Activated CD8-positive, alpha-beta T cell treated with anti-CD3 and anti-CD28 coated beads, Interleukin-2, amount 10 ng/mL, durations not matched to agents 7 days and 5 days (primary cell): ENCODE results near the gene FCMR. TPM values are rescaled to one million over a fixed set of nuclear protein-coding genes. Genes with fewer than 3 reads are reported as not detected.

Source experiments
- ATAC-seq: fragments of 150-1000 bp; cut with Tn5 transposase; one replicate; pipeline ENCODE4 v1.10.0; 2021; ENCODE audit warnings: moderate library complexity
- CTCF ChIA-PET: fragments of 350-600 bp; sonication (Branson Sonifier 250); formaldehyde crosslinking; loops from one replicate; lab custom pipeline; 2021; ENCODE audit warnings: antibody characterized with exemption; lab: Charles Lee
- POLR2A ChIA-PET: fragments of 350-600 bp; sonication (Branson Sonifier 250); formaldehyde crosslinking; loops from one replicate; lab custom pipeline; 2021; ENCODE audit warnings: antibody characterized with exemption; lab: Charles Lee
- DNase-seq: peaks from one replicate; pipeline ENCODE4 v3.0.0-alpha.2; 2020
- H3K27ac Mint-ChIP-seq: one replicate; pipeline ENCODE4 v1.8.0; 2021; ENCODE audit warnings: mild to moderate bottlenecking, mixed read lengths
- H3K27me3 Mint-ChIP-seq: one replicate; pipeline ENCODE4 v1.8.0; 2021; ENCODE audit warnings: low read depth, mixed read lengths
- H3K36me3 Mint-ChIP-seq: one replicate; pipeline ENCODE4 v1.8.0; 2021; ENCODE audit warnings: low read depth, mixed read lengths
- H3K4me1 Mint-ChIP-seq: one replicate; pipeline ENCODE4 v1.8.0; 2021; ENCODE audit warnings: low read depth, mixed read lengths
- H3K4me3 Mint-ChIP-seq: one replicate; pipeline ENCODE4 v1.8.0; 2021; ENCODE audit warnings: mild to moderate bottlenecking, mixed read lengths
- H3K9me3 Mint-ChIP-seq: one replicate; pipeline ENCODE4 v1.8.0; 2022; ENCODE audit warnings: mixed read lengths; ENCODE audit not compliant: insufficient read depth
- total RNA-seq, 2 experiments: library from RNA; stranded (reverse); gene quantifications; one replicate each; pipeline ENCODE4 v1.2.3, GENCODE V29; 2021

FCMR gene
- total RNA-seq, 2 experiments from 2014 or later: 51.5 to 56.8 TPM

DNA sequence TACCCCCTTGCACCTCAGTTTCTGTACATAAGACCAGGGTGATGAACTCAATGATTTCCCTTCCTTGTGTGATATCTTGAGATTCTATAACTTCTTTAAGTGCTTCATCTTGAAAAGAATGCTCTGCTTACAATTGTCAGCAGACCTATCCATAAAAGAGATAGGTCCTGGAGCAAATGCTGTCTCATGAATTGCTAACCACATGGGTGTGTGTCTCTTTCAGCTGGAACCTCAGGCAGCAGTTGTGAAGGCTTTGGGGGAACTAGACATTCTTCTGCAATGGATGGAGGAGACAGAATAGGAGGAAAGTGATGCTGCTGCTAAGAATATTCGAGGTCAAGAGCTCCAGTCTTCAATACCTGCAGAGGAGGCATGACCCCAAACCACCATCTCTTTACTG lies 53.5 kb downstream of the FCMR start:
- ChIA-PET CTCF (interaction anchor here (0.8 to 1.4 kb wide), 2 partner anchors 141 to 210 kb away, joined by 3 read pairs; no protein-coding TSS in a partner anchor), POLR2A (no interaction called here)
- Mint-ChIP-seq H3K27me3 (peaks cover 29% of the 10 kb centered on the region), H3K4me3 (no peak overlapping the region), H3K9me3 (peaks cover 5% of the 10 kb centered on the region), H3K36me3 (peaks cover 4% of the 10 kb centered on the region), H3K4me1 (peaks cover 6% of the 10 kb centered on the region), H3K27ac (no peak overlapping the region)
- ATAC-seq (no peak), DNase-seq (no peak)

DNA sequence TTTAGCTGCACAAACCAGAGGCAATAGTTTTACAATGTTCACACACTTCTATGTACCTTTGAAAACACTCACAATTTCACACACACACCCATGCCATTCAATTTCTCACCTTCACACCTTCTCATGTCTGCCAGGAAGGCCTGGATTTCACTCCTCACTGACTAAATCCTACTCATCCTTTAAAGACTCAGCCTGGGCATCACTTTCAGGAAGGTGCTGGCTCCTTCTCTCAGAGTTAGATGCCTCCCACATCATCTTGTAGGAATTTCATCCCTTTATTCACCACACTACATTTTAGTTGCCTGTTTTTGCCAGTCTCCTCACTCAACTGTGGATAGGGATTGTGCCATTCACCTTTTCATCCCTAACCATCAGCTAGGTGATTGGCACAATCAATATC lies 54.0 kb downstream of the FCMR start:
- Mint-ChIP-seq H3K9me3 (peaks cover 5% of the 10 kb centered on the region), H3K4me1 (peaks cover 6% of the 10 kb centered on the region), H3K27ac (no peak overlapping the region), H3K36me3 (peaks cover 4% of the 10 kb centered on the region), H3K4me3 (no peak overlapping the region), H3K27me3 (peaks cover 34% of the 10 kb centered on the region)
- no peak for ATAC-seq
- ChIA-PET POLR2A (no interaction called here), CTCF (interaction anchor here (0.8 to 1.6 kb wide), 6 partner anchors 19 to 210 kb away, joined by 3 read pairs; no protein-coding TSS in a partner anchor)
- DNase-seq: no peak

DNA sequence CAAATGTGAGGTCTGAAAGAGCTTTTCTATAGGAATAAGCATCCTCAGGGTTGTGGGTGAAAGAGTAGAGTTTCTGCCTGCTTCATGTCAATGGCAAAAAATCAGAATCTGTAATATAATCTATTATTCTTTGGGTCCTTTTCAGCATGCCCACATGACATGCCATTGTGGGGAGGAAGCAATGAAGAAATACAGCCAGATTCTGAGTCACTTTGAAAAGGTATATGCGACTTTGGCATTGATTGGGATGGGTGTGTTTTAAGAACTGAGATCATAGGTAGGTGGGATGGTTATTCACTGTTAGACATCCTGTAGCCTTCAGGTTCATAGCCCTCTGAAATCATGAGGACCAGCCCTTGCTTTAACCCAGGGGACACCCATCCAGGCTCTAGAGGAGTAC lies 54.5 kb downstream of the FCMR start:
- H3K9me3 Mint-ChIP-seq: peaks cover 4% of the 10 kb centered on the region
- CTCF ChIA-PET: interaction anchor here (0.5 to 1.6 kb wide), 6 partner anchors 20 to 246 kb away, joined by 3 read pairs; no protein-coding TSS in a partner anchor
- H3K36me3 Mint-ChIP-seq: peaks cover 3% of the 10 kb centered on the region
- no peak for DNase-seq
- ATAC-seq: no peak
- no peak overlapping the region for H3K27ac Mint-ChIP-seq
- H3K4me1 Mint-ChIP-seq: peaks cover 6% of the 10 kb centered on the region
- peaks cover 35% of the 10 kb centered on the region for H3K27me3 Mint-ChIP-seq
- H3K4me3 Mint-ChIP-seq: no peak overlapping the region
- POLR2A ChIA-PET: no interaction called here

DNA sequence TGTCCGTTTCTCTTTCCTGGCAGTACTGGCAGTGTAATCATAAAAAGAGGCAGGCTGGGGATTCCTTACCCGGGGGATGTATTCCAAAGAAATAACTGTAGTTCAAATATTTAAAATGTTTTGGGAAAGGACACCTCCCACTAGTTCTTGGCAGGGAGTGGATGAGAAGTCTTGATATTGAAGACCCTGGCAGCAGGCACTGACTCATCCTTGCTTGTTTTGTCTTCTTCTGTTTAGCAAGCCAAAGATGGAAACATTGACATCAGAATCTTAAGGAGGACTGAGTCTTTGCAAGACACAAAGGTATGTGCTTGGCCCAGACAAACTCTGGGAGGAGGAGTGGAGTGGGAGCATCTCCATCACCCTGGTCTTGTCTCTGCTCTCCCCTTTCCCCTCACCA lies 55.7 kb downstream of the FCMR start:
- ChIA-PET CTCF (interaction anchor here (1.2 to 4.2 kb wide), 14 partner anchors 12 to 115 kb away, joined by 3 to 43 read pairs (median 16); no protein-coding TSS in a partner anchor), POLR2A (no interaction called here)
- H3K36me3 Mint-ChIP-seq: no peaks in the 10 kb centered on the region
- ATAC-seq (no peak), DNase-seq (no peak)
- H3K4me3 Mint-ChIP-seq: no peak overlapping the region
- no peaks in the 10 kb centered on the region for H3K9me3 Mint-ChIP-seq
- H3K27ac Mint-ChIP-seq: no peak overlapping the region
- peaks cover 6% of the 10 kb centered on the region for H3K4me1 Mint-ChIP-seq
- H3K27me3 Mint-ChIP-seq: peaks cover 40% of the 10 kb centered on the region

DNA sequence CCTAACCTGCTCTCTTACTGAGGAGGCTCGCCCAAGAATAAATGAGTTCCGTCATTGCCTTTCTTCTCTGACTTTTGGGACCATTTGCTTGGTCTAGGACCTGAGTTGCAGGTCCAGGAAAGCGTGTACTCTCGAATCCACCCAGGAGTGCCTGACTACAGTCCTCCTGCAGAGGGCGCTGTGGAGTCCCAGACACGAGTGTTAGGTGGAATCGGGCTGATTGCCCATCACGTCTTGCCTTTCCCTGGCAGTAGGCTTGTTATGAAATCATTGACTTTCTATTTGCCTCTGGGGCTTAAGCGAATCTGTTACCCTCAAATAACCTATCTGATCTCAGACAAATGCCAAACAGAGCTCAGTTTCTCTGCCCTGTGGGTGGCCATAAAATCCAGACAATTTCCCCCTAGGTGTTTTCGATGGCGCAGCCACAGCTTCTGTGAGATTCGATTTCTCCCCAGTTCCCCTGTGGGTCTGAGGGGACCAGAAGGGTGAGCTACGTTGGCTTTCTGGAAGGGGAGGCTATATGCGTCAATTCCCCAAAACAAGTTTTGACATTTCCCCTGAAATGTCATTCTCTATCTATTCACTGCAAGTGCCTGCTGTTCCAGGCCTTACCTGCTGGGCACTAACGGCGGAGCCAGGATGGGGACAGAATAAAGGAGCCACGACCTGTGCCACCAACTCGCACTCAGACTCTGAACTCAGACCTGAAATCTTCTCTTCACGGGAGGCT lies 56.6 kb downstream of the FCMR start, which contains the start of gene IL20:
IL20 (plus strand) TSS at position 685 of the 733 bp plus-strand sequence. CDS start 230 bp downstream, outside the sequence.
- ChIA-PET POLR2A (no interaction called here), CTCF (interaction anchor here (0.5 to 4.2 kb wide), 34 partner anchors 11 to 251 kb away, joined by 3 to 43 read pairs (median 5); partner anchors contain the start of genes FCMR and IL24)
- H3K27me3 Mint-ChIP-seq: peaks cover 42% of the 10 kb centered on the region
- H3K4me3 Mint-ChIP-seq: no peak within 1 kb of the TSS
- peak; percentile 85 for DNase-seq
- H3K36me3 Mint-ChIP-seq: no peaks in the 10 kb centered on the region
- peaks cover 6% of the 10 kb centered on the region for H3K4me1 Mint-ChIP-seq
- ATAC-seq: peak; percentile 82
- H3K9me3 Mint-ChIP-seq: no peaks in the 10 kb centered on the region
- no peak within 1 kb of the TSS for H3K27ac Mint-ChIP-seq

DNA sequence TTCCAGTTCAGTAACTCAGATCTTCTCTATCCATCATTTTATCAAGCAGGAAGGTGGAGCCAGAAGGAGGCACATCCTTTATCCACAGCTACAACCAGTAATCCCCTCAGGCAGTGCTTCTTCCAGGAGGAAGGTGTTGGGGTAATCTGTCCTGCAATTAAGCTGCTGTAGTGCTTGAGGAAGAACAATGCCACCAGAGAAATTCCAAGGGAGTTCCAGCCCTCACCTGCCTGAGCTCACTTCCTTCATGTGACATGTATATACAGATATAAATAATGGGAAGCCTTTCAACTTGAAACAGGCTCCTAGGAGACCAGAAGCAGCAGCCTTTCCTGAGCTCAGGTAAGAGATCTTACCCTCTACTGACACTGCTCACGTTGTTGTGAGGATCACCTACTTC lies 58.5 kb downstream of the FCMR start:
- Mint-ChIP-seq H3K36me3 (peaks cover 3% of the 10 kb centered on the region), H3K27me3 (peaks cover 40% of the 10 kb centered on the region), H3K27ac (no peak overlapping the region), H3K9me3 (no peaks in the 10 kb centered on the region), H3K4me1 (peaks cover 12% of the 10 kb centered on the region), H3K4me3 (no peak overlapping the region)
- ATAC-seq (no peak), DNase-seq (no peak)
- POLR2A ChIA-PET: no interaction called here
- CTCF ChIA-PET: interaction anchor here (0.9 to 4.2 kb wide), 7 partner anchors 15 to 118 kb away, joined by 3 to 43 read pairs (median 20); no protein-coding TSS in a partner anchor

DNA sequence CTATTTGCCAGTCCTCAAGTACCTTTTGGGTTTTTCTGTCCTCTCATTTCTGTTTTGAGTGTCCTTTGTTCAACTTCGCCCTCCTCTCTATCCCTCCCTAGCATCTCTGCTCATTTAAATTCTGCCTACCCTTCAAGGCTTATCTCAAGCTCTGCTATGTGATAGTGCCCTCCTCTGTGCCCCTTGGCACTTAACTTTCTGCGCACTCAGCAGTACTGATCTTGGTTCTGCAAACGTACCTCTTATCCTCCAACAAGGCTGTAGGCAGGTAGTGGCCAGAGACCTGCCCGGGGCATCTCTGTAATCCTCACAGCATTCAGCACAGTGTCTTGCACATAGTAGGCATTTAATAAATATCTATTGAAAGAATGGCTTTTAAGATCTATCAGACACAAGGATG lies 61.6 kb downstream of the FCMR start:
- Mint-ChIP-seq H3K36me3 (peaks cover 3% of the 10 kb centered on the region), H3K9me3 (no peaks in the 10 kb centered on the region), H3K4me3 (no peak overlapping the region), H3K27me3 (peaks cover 24% of the 10 kb centered on the region), H3K27ac (no peak overlapping the region), H3K4me1 (peaks cover 19% of the 10 kb centered on the region)
- ATAC-seq (no peak), DNase-seq (no peak)
- CTCF ChIA-PET: interaction anchor here (0.9 to 4.4 kb wide), 12 partner anchors 11 to 196 kb away, joined by 3 to 22 read pairs (median 4); no protein-coding TSS in a partner anchor
- POLR2A ChIA-PET: interaction anchor here (1.6 kb wide), 1 partner anchor 48 kb away, joined by 6 read pairs; no protein-coding TSS in a partner anchor

DNA sequence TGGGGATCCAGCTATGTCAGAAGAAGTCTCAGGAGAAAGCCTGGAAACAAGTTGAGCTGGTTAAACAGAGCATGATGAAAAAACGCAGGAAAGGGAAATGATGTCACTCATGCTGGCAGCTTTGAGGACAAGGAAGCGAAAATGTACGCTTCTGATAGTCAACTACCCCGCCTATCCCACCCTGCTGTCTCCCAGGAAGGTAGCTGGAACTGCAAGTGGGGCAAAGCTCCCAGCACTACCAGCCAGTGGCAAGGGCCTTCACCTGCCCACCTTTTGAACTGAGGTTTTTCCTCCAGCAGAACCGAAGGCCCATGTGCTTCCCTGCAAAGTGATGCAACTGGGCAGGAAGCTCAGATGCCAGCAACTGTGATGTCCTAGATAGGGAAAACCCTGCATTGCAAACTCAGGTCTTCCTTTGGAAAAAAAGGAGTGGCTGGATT lies 62.6 kb downstream of the FCMR start:
- peak overlapping the region; percentile 65 for H3K27ac Mint-ChIP-seq

DNA sequence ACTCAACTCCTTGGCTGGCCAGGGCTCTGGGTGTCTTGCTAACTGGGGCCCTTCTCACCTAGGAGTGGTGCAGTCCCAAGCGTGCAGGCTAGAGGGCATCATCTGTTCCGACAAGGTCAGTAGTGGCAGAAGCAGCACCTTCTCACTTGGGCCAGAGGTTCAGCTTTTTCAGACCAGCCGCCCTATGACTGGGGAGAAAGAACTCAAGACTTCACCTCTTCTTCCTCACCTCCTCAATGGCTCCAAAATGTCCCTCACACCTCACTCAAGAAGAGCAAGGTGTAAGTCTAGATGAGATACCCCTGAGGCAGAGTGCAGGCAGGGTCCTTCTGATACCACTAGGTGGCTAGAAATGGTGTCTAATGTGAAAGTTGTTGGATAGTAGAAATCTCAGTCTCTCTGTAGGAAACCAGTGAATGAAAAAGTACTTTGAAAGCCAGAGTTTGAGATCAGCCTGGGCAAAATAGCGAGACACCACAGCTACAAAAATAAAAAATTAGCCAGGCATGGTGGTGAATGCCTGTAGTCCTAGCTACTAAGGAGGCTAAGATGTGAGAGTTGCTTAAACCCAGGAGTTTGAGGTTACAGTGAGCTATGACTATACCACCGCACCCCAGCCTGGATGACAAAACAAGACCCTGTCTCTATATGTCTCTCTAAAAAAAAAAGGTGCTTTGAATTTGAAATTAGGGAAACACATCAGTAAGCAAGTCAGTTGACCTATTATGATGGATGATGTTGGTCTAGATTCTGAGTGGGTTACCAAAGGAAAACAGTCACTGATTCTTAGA lies 64.9 kb downstream of the FCMR start:
- ChIA-PET CTCF (interaction anchor here (0.8 to 4.5 kb wide), 20 partner anchors 8 to 130 kb away, joined by 3 to 18 read pairs (median 6); partner anchors contain the start of gene IL20), POLR2A (no interaction called here)
- Mint-ChIP-seq H3K4me3 (no peak overlapping the region), H3K4me1 (peaks cover 15% of the 10 kb centered on the region), H3K27ac (no peak overlapping the region), H3K36me3 (peaks cover 3% of the 10 kb centered on the region), H3K9me3 (no peaks in the 10 kb centered on the region), H3K27me3 (peaks cover 25% of the 10 kb centered on the region)
- no peak for DNase-seq
- ATAC-seq: peak; percentile 53

More for the DNA sequence above, 62.6 kb downstream of the FCMR start:
- no peak overlapping the region for H3K4me3 Mint-ChIP-seq
- peaks cover 3% of the 10 kb centered on the region for H3K36me3 Mint-ChIP-seq
- H3K9me3 Mint-ChIP-seq: no peaks in the 10 kb centered on the region
- peaks cover 15% of the 10 kb centered on the region for H3K4me1 Mint-ChIP-seq
- POLR2A ChIA-PET: interaction anchor here (1.6 kb wide), 1 partner anchor 49 kb away, joined by 6 read pairs; no protein-coding TSS in a partner anchor
- DNase-seq: no peak
- peaks cover 22% of the 10 kb centered on the region for H3K27me3 Mint-ChIP-seq
- CTCF ChIA-PET: interaction anchor here (0.6 to 4.4 kb wide), 18 partner anchors 11 to 195 kb away, joined by 3 to 22 read pairs (median 4); no protein-coding TSS in a partner anchor
- no peak for ATAC-seq

DNA sequence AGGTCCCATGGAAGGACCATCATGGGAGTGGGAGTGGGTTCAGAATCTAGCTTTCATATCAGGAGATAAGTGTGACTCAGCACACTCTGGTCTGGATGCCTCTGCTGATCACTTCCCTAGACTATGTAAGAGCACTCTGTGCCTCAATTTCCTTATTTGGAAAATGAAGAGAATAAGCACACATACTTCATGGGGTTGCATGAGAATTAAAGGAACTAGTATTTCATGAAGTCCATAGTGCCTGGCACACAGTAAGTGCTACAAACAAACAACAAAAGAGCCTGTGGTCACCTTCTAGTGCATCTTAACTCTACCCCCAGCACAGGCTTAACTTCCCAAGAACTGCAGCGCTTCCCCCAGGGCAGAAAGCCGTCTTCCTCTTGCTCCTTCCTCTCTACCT lies 65.9 kb downstream of the FCMR start:
- H3K4me1 Mint-ChIP-seq: peaks cover 15% of the 10 kb centered on the region
- H3K9me3 Mint-ChIP-seq: no peaks in the 10 kb centered on the region
- ChIA-PET CTCF (interaction anchor here (0.9 to 4.5 kb wide), 17 partner anchors 8 to 127 kb away, joined by 3 to 18 read pairs (median 5); partner anchors contain the start of gene IL20), POLR2A (interaction anchor here (0.8 kb wide), 1 partner anchor 10 kb away, joined by 3 read pairs; no protein-coding TSS in a partner anchor)
- peaks cover 3% of the 10 kb centered on the region for H3K36me3 Mint-ChIP-seq
- no peak overlapping the region for H3K27ac Mint-ChIP-seq
- H3K27me3 Mint-ChIP-seq: peaks cover 25% of the 10 kb centered on the region
- no peak for DNase-seq
- ATAC-seq: no peak
- no peak overlapping the region for H3K4me3 Mint-ChIP-seq
